Endothelial cell of umbilical vein (primary cell): Measurements from ENCODE around the gene ACOX3. TPM values are rescaled to one million over a fixed set of nuclear protein-coding genes. Genes with fewer than 3 reads are reported as not detected.

Source experiments
- BruUV-seq: library from RNA; stranded (reverse); fragments of 400-500 nt; replicated peaks from 2 replicates; lab custom pipeline; 2021; lab: Mats Ljungman, UMichigan
- CTCF ChIA-PET: fragments of 300-600, 350-600 bp; sonication (Branson Sonifier 250); formaldehyde crosslinking; loops from one replicate; lab custom pipeline; 2021; ENCODE audit warnings: antibody characterized with exemption, inconsistent platforms; lab: Charles Lee
- POLR2A ChIA-PET: fragments of 300-600, 350-600 bp; sonication (Branson Sonifier 250); formaldehyde crosslinking; loops from one replicate; lab custom pipeline; 2021; ENCODE audit warnings: antibody characterized with exemption, inconsistent platforms; lab: Charles Lee
- DNase-seq: peaks from one replicate; pipeline ENCODE4 v3.0.0-alpha.2; 2011; ENCODE audit warnings: low read depth, low spot score
- FAIRE-seq: peaks from 2 replicates; lab custom pipeline; 2011; peaks lifted over from hg19 to GRCh38; lab: Jason Lieb, UNC
- H2AFZ ChIP-seq: 2 replicates; pipeline ENCODE4 v1.6.0; 2012; ENCODE audit warnings: low read depth, low read length, control low read depth, inconsistent platforms
- H3K27ac ChIP-seq: 2 replicates; pipeline ENCODE4 v1.5.1; 2011; ENCODE audit warnings: low read depth, mild to moderate bottlenecking, control low read depth, low read length, moderate library complexity; ENCODE audit not compliant: insufficient read depth
- H3K27me3 ChIP-seq, 2 experiments: 2 replicates each; pipeline versions ENCODE4 v1.6.0 to v1.6.1; 2011; ENCODE audit warnings: low read length in 2 of 2, mixed read lengths in 1 of 2; ENCODE audit not compliant: control insufficient read depth in 2 of 2, insufficient read depth in 2 of 2
- H3K36me3 ChIP-seq, 2 experiments: 2 replicates in 1 of 2; 3 replicates in 1 of 2; pipeline ENCODE4 v1.5.1; 2011; ENCODE audit warnings: low read length in 2 of 2, mild to moderate bottlenecking in 1 of 2, moderate library complexity in 1 of 2; ENCODE audit not compliant: control insufficient read depth in 2 of 2, insufficient read depth in 2 of 2; ENCODE audit errors: extremely low read depth in 1 of 2
- H3K4me1 ChIP-seq: 3 replicates; pipeline ENCODE4 v1.5.1; 2011; ENCODE audit warnings: mild to moderate bottlenecking, low read length; ENCODE audit not compliant: control insufficient read depth, insufficient read depth; ENCODE audit errors: extremely low read depth
- H3K4me2 ChIP-seq: 2 replicates; pipeline ENCODE4 v1.6.1; 2011; ENCODE audit warnings: low read length, control low read depth, mixed read lengths; ENCODE audit not compliant: insufficient read depth
- H3K4me3 ChIP-seq, 3 experiments: fragments of 200-600 bp in 1 of 3; sonication (generic), shearing (Covaris generic) in 1 of 3; replicated peaks in 1 of 3; 2 replicates each; pipeline ENCODE4 v1.5.1; 2011 to 2016; ENCODE audit warnings: control low read depth in 3 of 3, low read length in 3 of 3, mild to moderate bottlenecking in 2 of 3, inconsistent platforms in 1 of 3, low read depth in 1 of 3, moderate library complexity in 1 of 3; ENCODE audit not compliant: insufficient read depth in 1 of 3
- H3K79me2 ChIP-seq: 2 replicates; pipeline ENCODE4 v1.6.0; 2012; ENCODE audit warnings: low read length, inconsistent platforms; ENCODE audit not compliant: control insufficient read depth, insufficient read depth
- H3K9ac ChIP-seq: replicated peaks from 2 replicates; pipeline ENCODE3; 2011; ENCODE audit warnings: low read length, control low read depth; ENCODE audit not compliant: insufficient read depth; ENCODE audit errors: extremely low read depth
- H3K9me1 ChIP-seq: replicated peaks from 3 replicates; pipeline ENCODE4 v1.6.0; 2011; ENCODE audit warnings: mild to moderate bottlenecking, low read length; ENCODE audit not compliant: control insufficient read depth, insufficient read depth; ENCODE audit errors: extremely low read depth
- H3K9me3 ChIP-seq: replicated peaks from 2 replicates; pipeline ENCODE4 v1.5.1; 2012; ENCODE audit warnings: low read length, inconsistent platforms; ENCODE audit not compliant: control insufficient read depth, insufficient read depth
- H4K20me1 ChIP-seq: replicated peaks from 2 replicates; pipeline ENCODE3; 2011; ENCODE audit warnings: mild to moderate bottlenecking, low read length; ENCODE audit not compliant: control insufficient read depth, insufficient read depth; ENCODE audit errors: extremely low read depth
- CTCF ChIP-seq, 2 donors: IDR thresholded peaks; 1 replicate in 1 of 2; 2 replicates in 1 of 2; pipeline ENCODE4 v1.5.1; 2011; ENCODE audit warnings: low read length in 2 of 2, mild to moderate bottlenecking in 2 of 2, moderate library complexity in 2 of 2, control low read depth in 1 of 2, inconsistent platforms in 1 of 2, low read depth in 1 of 2; ENCODE audit not compliant: insufficient read depth in 1 of 2; ENCODE audit errors: extremely low read depth in 1 of 2
- EZH2 ChIP-seq: IDR thresholded peaks from 2 replicates; pipeline ENCODE4 v1.6.1; 2012; ENCODE audit warnings: borderline replicate concordance, low read depth, mild to moderate bottlenecking, moderate library complexity, low read length, inconsistent platforms; ENCODE audit not compliant: severe bottlenecking
- FOS ChIP-seq: IDR thresholded peaks from 2 replicates; pipeline ENCODE4 v1.6.1; 2011; ENCODE audit warnings: mild to moderate bottlenecking, low read length, moderate library complexity, borderline replicate concordance; ENCODE audit not compliant: insufficient read depth
- GATA2 ChIP-seq: IDR thresholded peaks from 2 replicates; pipeline ENCODE4 v1.7.0; 2011; ENCODE audit warnings: low read depth, mild to moderate bottlenecking, moderate library complexity, mixed read lengths, low read length; ENCODE audit not compliant: insufficient read length, insufficient read depth
- JUN ChIP-seq: IDR thresholded peaks from 2 replicates; pipeline ENCODE4 v1.6.1; 2011; ENCODE audit warnings: borderline replicate concordance, low read depth; ENCODE audit not compliant: insufficient read length, insufficient read depth
- MAX ChIP-seq: IDR thresholded peaks from 2 replicates; pipeline ENCODE4 v1.6.1; 2011; ENCODE audit not compliant: insufficient read depth, insufficient read length
- MYC ChIP-seq: IDR thresholded peaks from one replicate; pipeline ENCODE4 v1.6.1; 2011; ENCODE audit warnings: mild to moderate bottlenecking, low read depth, low read length
- POLR2A ChIP-seq: IDR thresholded peaks from 2 replicates; pipeline ENCODE4 v1.6.1; 2012; ENCODE audit warnings: low read depth, mild to moderate bottlenecking, control low read depth, low read length
- POLR2AphosphoS5 ChIP-seq: IDR thresholded peaks from 2 replicates; pipeline ENCODE4 v1.6.1; 2012; ENCODE audit warnings: low read depth, mild to moderate bottlenecking, control low read depth, low read length, moderate library complexity; ENCODE audit not compliant: insufficient read depth
- dilution Hi-C: fragments of 300-500 bp; cut with MboI; formaldehyde crosslinking; loops from one replicate; pipeline ENCODE4 v1.15.0; 2019; ENCODE audit warnings: low sequenced_read_pairs; ENCODE audit not compliant: extremely low pct_ligation_motif_present
- intact Hi-C: fragments of 100-400 bp; cut with micrococcal nuclease; formaldehyde crosslinking; loops from one replicate; pipeline ENCODE4 v1.10.0; 2022
- polyA plus RNA-seq, 4 experiments: library from polyadenylated mRNA; depleted of rRNA in 3 of 4; stranded (reverse) in 3 of 4; unstranded in 1 of 4; fragments of >200 nt; gene quantifications; 2 replicates each; pipeline versions ENCODE4 v1.2.1 to v1.2.3, GENCODE V29; 2011 to 2012; ENCODE audit warnings: missing spikeins in 1 of 4
- total RNA-seq: library from RNA; stranded (reverse); gene quantifications from 2 replicates; pipeline ENCODE4 v1.2.3, GENCODE V29; 2021

Gene ACOX3
- total and polyA plus RNA-seq, 2 donors (not counting 3 experiments of a cell fraction or from before 2014, with no cell fraction given), result 13.0 to 26.3 TPM

GRCh38 chr4:8384397-8385060 is 56.0 kb downstream of the ACOX3 start:
- Histone ChIP-seq H3K79me2 (no peaks in the 10 kb centered on the region), H3K27ac (no peak overlapping the region), H3K27me3 (no peaks in the 10 kb centered on the region), H2AFZ (no peak overlapping the region), H3K36me3 (peaks cover 0 to 9% of the 10 kb centered on the region in 2 experiments), H3K4me2 (no peak overlapping the region), H3K4me1 (no peaks in the 10 kb centered on the region), H3K9ac (no peak overlapping the region), H3K9me1 (no peaks in the 10 kb centered on the region), H4K20me1 (no peaks in the 10 kb centered on the region), H3K9me3 (no peaks in the 10 kb centered on the region), H3K4me3 (no peak overlapping the region)
- TF ChIP-seq EZH2, result no peak
- no peak for TF ChIP-seq MAX
- TF ChIP-seq MYC, result no peak
- no peak for TF ChIP-seq POLR2A
- TF ChIP-seq GATA2, result no peak
- no peak for TF ChIP-seq JUN
- no peak for TF ChIP-seq POLR2AphosphoS5
- TF ChIP-seq CTCF (IDR thresholded peaks at IDR 0.05; ENCODE audit: extremely low read depth in 1 of 2, insufficient read depth in 1 of 2, low read depth in 1 of 2, low read length in 2 of 2), result no peak
- TF ChIP-seq FOS, result no peak
- intact Hi-C loops (no loop called here), dilution Hi-C loops (no loop called here)
- FAIRE-seq, result no peak
- ChIA-PET CTCF (interaction anchor here (1.2 to 2.9 kb wide), 2 partner anchors 19 to 118 kb away, joined by 3 to 8 read pairs; no protein-coding TSS in a partner anchor), POLR2A (no interaction called here)
- BruUV-seq, result no TSS peak
- DNase-seq, result no peak
